ENCODE measurements around the gene MMAB.

The MMAB gene

DNA sequence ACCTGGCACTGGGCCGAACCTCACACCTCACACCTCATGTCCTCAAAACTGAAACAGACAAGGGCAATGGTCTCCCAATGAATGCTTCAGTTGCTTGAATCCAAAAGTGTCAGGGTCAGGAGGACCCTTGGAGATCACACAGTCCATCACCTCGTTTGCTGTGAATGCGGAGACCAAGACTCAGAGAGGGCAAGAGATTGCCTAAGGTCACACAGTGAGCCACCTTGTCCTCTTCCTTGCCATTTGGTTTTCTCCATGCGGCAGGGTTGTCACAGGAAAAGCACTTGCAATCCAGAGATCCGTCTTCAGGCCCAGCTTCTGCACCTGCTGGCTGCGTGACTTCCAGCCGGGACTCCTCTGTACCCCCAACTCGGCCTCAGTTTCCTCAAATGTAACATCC, 28.3 kb upstream of the MMAB start:
- CTCF ChIA-PET = interaction anchor here (0.6 kb wide), 1 partner anchor 124 kb away, joined by 3 read pairs; no protein-coding TSS in a partner anchor
- POLR2A ChIA-PET = no interaction called here
- TF ChIP-seq LEF1 (IDR thresholded peaks at IDR 0.05; ENCODE audit: borderline replicate concordance) (no peak), FOXA1 (IDR thresholded peaks at IDR 0.05) (no peak), BHLHE40 (IDR thresholded peaks at IDR 0.05; ENCODE audit: borderline replicate concordance) (no peak), TARDBP (IDR thresholded peaks at IDR 0.05) (no peak)
- TF ChIP-seq, protein P1, sequence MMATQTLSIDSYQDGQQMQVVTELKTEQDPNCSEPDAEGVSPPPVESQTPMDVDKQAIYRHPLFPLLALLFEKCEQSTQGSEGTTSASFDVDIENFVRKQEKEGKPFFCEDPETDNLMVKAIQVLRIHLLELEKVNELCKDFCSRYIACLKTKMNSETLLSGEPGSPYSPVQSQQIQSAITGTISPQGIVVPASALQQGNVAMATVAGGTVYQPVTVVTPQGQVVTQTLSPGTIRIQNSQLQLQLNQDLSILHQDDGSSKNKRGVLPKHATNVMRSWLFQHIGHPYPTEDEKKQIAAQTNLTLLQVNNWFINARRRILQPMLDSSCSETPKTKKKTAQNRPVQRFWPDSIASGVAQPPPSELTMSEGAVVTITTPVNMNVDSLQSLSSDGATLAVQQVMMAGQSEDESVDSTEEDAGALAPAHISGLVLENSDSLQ (IDR thresholded peaks at IDR 0.05) = no peak
- DNase-seq (ENCODE audit: extremely low spot score) = no peak

DNA sequence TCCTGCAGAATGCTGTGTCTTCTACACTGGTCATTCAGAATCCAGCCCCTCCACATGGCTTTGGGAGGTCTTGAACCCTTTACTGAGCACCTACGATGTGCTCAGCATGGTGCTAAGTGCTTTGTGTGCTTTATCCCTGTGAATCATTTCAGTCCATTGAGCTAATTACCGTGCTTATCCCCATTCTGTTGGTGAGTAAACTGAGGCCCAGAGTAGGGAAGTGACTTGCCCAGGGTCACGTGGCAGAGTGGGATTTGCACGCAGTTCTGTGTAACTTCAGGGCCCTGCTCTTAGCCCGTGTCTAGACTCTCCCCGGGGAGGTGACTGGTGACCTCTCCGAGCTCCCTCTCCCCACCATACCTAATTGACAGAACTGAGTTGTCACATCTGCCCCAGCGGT, 27.7 kb upstream of the MMAB start:
- TF ChIP-seq LEF1 (IDR thresholded peaks at IDR 0.05; ENCODE audit: borderline replicate concordance) (no peak), BHLHE40 (IDR thresholded peaks at IDR 0.05; ENCODE audit: borderline replicate concordance) (no peak), FOXA1 (IDR thresholded peaks at IDR 0.05) (no peak), ZNF384 (IDR thresholded peaks at IDR 0.05) (no peak), ELF4 (IDR thresholded peaks at IDR 0.05) (no peak), FOXK2 (IDR thresholded peaks at IDR 0.05) (no peak), CTBP1 (IDR thresholded peaks at IDR 0.05; ENCODE audit: borderline replicate concordance) (no peak), SUZ12 (IDR thresholded peaks at IDR 0.05) (no peak), ARNT (IDR thresholded peaks at IDR 0.05) (no peak), L3MBTL2 (conservative IDR thresholded peaks at IDR 0.05) (no peak), NFRKB (IDR thresholded peaks at IDR 0.05) (no peak), HDGF (IDR thresholded peaks at IDR 0.05; ENCODE audit: borderline replicate concordance) (no peak), FOXM1 (IDR thresholded peaks at IDR 0.05; ENCODE audit: borderline replicate concordance) (no peak), SP1 (IDR thresholded peaks at IDR 0.05) (no peak), TARDBP (IDR thresholded peaks at IDR 0.05) (no peak)
- TF ChIP-seq, protein P1 (IDR thresholded peaks at IDR 0.05) = no peak
- POLR2A ChIA-PET = no interaction called here
- no peak for DNase-seq (ENCODE audit: extremely low spot score)
- CTCF ChIA-PET = interaction anchor here (0.6 kb wide), 1 partner anchor 125 kb away, joined by 3 read pairs; no protein-coding TSS in a partner anchor

DNA sequence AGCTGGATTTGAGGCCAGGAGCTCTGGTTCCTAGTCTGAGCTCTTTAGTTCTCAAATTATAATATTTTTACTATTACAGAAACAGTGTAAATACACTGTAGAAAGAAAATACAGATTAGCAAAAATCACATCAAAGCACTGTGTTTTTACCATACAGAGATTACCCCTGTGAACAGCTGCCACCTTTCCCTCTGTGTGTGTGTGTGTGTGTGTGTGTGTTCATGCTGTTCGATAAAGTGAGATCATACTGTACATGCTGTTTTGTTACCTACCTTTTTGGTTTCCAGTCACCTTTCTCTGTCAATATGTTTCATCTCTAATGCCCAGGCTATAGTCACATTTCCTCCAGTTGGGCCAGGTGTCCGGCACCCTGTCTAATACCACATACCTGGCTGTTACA, 27.2 kb upstream of the MMAB start:
- CTCF ChIA-PET = interaction anchor here (1.0 kb wide), 1 partner anchor 175 kb away, joined by 5 read pairs; no protein-coding TSS in a partner anchor
- no peak for DNase-seq (ENCODE audit: extremely low spot score)
- POLR2A ChIA-PET = no interaction called here
- TF ChIP-seq LEF1 (IDR thresholded peaks at IDR 0.05; ENCODE audit: borderline replicate concordance) (no peak), FOXA1 (IDR thresholded peaks at IDR 0.05) (no peak), ZNF384 (IDR thresholded peaks at IDR 0.05) (no peak), NFRKB (IDR thresholded peaks at IDR 0.05) (no peak), CTBP1 (IDR thresholded peaks at IDR 0.05; ENCODE audit: borderline replicate concordance) (no peak), BHLHE40 (IDR thresholded peaks at IDR 0.05; ENCODE audit: borderline replicate concordance) (no peak), ARNT (IDR thresholded peaks at IDR 0.05) (no peak)

DNA sequence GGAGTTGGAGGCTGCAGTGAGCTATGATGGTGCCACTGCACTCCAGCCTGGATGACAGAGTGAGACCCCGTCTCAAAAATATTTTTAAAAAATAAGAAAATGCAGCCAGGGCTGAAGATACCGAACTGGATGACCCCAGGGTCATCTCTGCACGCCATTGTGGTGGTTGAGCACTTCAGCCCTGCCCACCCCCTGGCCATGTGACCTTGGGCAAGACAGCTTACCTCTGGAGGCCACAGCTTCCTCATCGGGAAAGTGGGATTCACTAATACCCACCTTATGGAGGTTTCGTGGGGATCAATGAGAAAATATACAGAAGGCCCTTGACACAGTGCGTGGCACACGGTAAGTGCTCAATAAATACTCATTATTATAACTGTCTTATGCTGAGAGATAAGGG, 25.8 kb upstream of the MMAB start:
- POLR2A ChIA-PET = interaction anchor here (0.9 kb wide), 1 partner anchor 25 kb away, joined by 3 read pairs; the partner anchor contains the start of gene MVK
- no peak for TF ChIP-seq FOXK2 (IDR thresholded peaks at IDR 0.05)
- TF ChIP-seq SUZ12 (IDR thresholded peaks at IDR 0.05) = no peak
- no peak for TF ChIP-seq LEF1 (IDR thresholded peaks at IDR 0.05; ENCODE audit: borderline replicate concordance)
- TF ChIP-seq HDGF (IDR thresholded peaks at IDR 0.05; ENCODE audit: borderline replicate concordance) = no peak
- no peak for TF ChIP-seq TARDBP (IDR thresholded peaks at IDR 0.05)
- TF ChIP-seq ELF4 (IDR thresholded peaks at IDR 0.05) = no peak
- no peak for TF ChIP-seq SP1 (IDR thresholded peaks at IDR 0.05)
- TF ChIP-seq FOXM1 (IDR thresholded peaks at IDR 0.05; ENCODE audit: borderline replicate concordance) = no peak
- no peak for TF ChIP-seq FOXA1 (IDR thresholded peaks at IDR 0.05)
- TF ChIP-seq BHLHE40 (IDR thresholded peaks at IDR 0.05; ENCODE audit: borderline replicate concordance) = no peak
- no peak for TF ChIP-seq NFRKB (IDR thresholded peaks at IDR 0.05)
- no peak for TF ChIP-seq L3MBTL2 (conservative IDR thresholded peaks at IDR 0.05)
- TF ChIP-seq ZNF384 (IDR thresholded peaks at IDR 0.05) = no peak
- TF ChIP-seq CTBP1 (IDR thresholded peaks at IDR 0.05; ENCODE audit: borderline replicate concordance) = no peak
- no peak for TF ChIP-seq ARNT (IDR thresholded peaks at IDR 0.05)
- TF ChIP-seq, protein P1 (IDR thresholded peaks at IDR 0.05) = no peak
- CTCF ChIA-PET = interaction anchor here (2.5 to 3.9 kb wide), 2 partner anchors 140 to 177 kb away, joined by 18 to 22 read pairs; no protein-coding TSS in a partner anchor
- no peak for DNase-seq (ENCODE audit: extremely low spot score)

DNA sequence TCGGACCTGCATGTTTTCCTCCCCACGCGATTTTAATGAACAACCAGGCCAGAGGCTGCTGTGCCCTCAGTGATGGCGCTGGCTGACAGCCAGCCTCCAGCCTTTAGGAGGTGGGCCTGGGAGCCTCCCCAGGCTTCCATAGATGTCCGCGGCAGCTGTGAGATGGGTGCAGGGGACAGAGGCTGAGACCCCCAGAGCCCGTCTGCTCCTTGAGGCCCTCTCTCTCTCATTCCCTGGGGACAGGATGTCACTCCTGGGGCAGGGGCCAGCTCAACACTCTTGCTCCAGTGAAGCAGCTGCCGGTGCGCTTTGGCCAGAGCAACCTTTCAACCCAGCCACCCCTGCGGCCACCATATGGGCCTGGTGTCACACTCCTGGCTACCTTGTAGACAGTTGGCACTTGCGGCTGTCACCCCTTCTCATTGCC, 25.1 kb upstream of the MMAB start:
- POLR2A ChIA-PET = interaction anchor here (0.9 kb wide), 1 partner anchor 25 kb away, joined by 3 read pairs; the partner anchor contains the start of gene MVK
- DNase-seq (ENCODE audit: extremely low spot score) = no peak
- CTCF ChIA-PET = interaction anchor here (0.6 to 3.9 kb wide), 8 partner anchors 8 to 177 kb away, joined by 3 to 22 read pairs (median 6); partner anchors contain the start of genes MMAB and MVK
- TF ChIP-seq SP1 (IDR thresholded peaks at IDR 0.05) = no peak
- TF ChIP-seq, protein P1 (IDR thresholded peaks at IDR 0.05) = no peak
- TF ChIP-seq CTBP1 (IDR thresholded peaks at IDR 0.05; ENCODE audit: borderline replicate concordance) = no peak
- TF ChIP-seq LEF1 (IDR thresholded peaks at IDR 0.05; ENCODE audit: borderline replicate concordance) = no peak
- no peak for TF ChIP-seq FOXA1 (IDR thresholded peaks at IDR 0.05)
- no peak for TF ChIP-seq HDGF (IDR thresholded peaks at IDR 0.05; ENCODE audit: borderline replicate concordance)
- no peak for TF ChIP-seq ELF4 (IDR thresholded peaks at IDR 0.05)
- no peak for TF ChIP-seq FOXK2 (IDR thresholded peaks at IDR 0.05)
- no peak for TF ChIP-seq ZNF384 (IDR thresholded peaks at IDR 0.05)
- TF ChIP-seq TARDBP (IDR thresholded peaks at IDR 0.05) = no peak
- TF ChIP-seq NFRKB (IDR thresholded peaks at IDR 0.05) = no peak
- no peak for TF ChIP-seq L3MBTL2 (conservative IDR thresholded peaks at IDR 0.05)
- TF ChIP-seq SUZ12 (IDR thresholded peaks at IDR 0.05) = no peak
- no peak for TF ChIP-seq BHLHE40 (IDR thresholded peaks at IDR 0.05; ENCODE audit: borderline replicate concordance)
